K562 (cell line): Measurements from ENCODE around the gene SCYL1. TPM values are rescaled to one million over a fixed set of nuclear protein-coding genes. Genes with fewer than 3 reads are reported as not detected.

Experiments
- ARNT ChIP-seq, 2 experiments: fragments of 450-650 bp; IDR thresholded peaks; 2 replicates each; pipeline ENCODE4 v1.6.1; 2016; ENCODE audit warnings: mild to moderate bottlenecking in 1 of 2
- BDP1 ChIP-seq: IDR thresholded peaks from 3 replicates; pipeline ENCODE4 v1.6.1; 2011; ENCODE audit not compliant: insufficient read length, insufficient read depth
- BRD9 ChIP-seq: fragments of 450-650 bp; IDR thresholded peaks from 2 replicates; pipeline ENCODE4 v1.6.1; 2018; ENCODE audit warnings: low read depth; ENCODE audit not compliant: partially characterized antibody
- CSDE1 ChIP-seq, 2 experiments: fragments of 450-650 bp; IDR thresholded peaks; 2 replicates each; pipeline ENCODE4 v1.6.1; 2016; ENCODE audit warnings: mild to moderate bottlenecking in 1 of 2
- EHMT2 ChIP-seq: fragments of 450-650 bp; IDR thresholded peaks from 2 replicates; pipeline ENCODE4 v1.6.1; 2018; ENCODE audit warnings: antibody characterized with exemption
- EP300 ChIP-seq: IDR thresholded peaks from 2 replicates; pipeline ENCODE4 v1.6.1; 2012; ENCODE audit warnings: low read length, improper control_type of control experiment
- HCFC1 ChIP-seq: IDR thresholded peaks from 2 replicates; pipeline ENCODE4 v1.6.1; 2012; ENCODE audit warnings: low read depth, low read length, improper control_type of control experiment
- IFI16 ChIP-seq: fragments of 250-450 bp; sonication (Bioruptor Pico); IDR thresholded peaks from 2 replicates; pipeline ENCODE4 v2.1.2; 2022; ENCODE audit warnings: mild to moderate bottlenecking, inconsistent platforms
- KDM1A ChIP-seq, 2 experiments: fragments of 450-650 bp; IDR thresholded peaks; 2 replicates each; pipeline ENCODE4 v1.6.1; 2016; ENCODE audit warnings: mild to moderate bottlenecking in 2 of 2
- MAZ ChIP-seq, 2 experiments: fragments of 450-650 bp in 1 of 2; sonication (generic) in 1 of 2; formaldehyde crosslinking; IDR thresholded peaks in 1 of 2; conservative IDR thresholded peaks in 1 of 2; 2 replicates each; pipeline versions ENCODE4 v1.4.0 to v1.5.0; 2020; ENCODE audit warnings: mild to moderate bottlenecking in 1 of 2, missing genetic modification reagents in 1 of 2
- MEIS2 ChIP-seq: fragments of 450-650 bp; IDR thresholded peaks from 2 replicates; pipeline ENCODE4 v1.6.1; 2014; ENCODE audit warnings: mild to moderate bottlenecking; ENCODE audit not compliant: partially characterized antibody
- MNT ChIP-seq, 2 experiments: fragments of 450-650 bp; conservative IDR thresholded peaks; 2 replicates each; pipeline ENCODE4 v1.6.1; 2017; ENCODE audit warnings: mild to moderate bottlenecking in 2 of 2, moderate library complexity in 2 of 2
- PHF21A ChIP-seq: fragments of 450-650 bp; IDR thresholded peaks from 2 replicates; pipeline ENCODE4 v1.6.1; 2017; ENCODE audit warnings: low read depth, borderline replicate concordance
- POLR2AphosphoS5 ChIP-seq: IDR thresholded peaks from 2 replicates; pipeline ENCODE4 v1.6.1; 2011; ENCODE audit warnings: mild to moderate bottlenecking, low read depth, low read length, moderate library complexity; ENCODE audit not compliant: control insufficient read depth, insufficient read depth
- POLR2H ChIP-seq: IDR thresholded peaks from 2 replicates; pipeline ENCODE4 v1.6.1; 2016; ENCODE audit warnings: missing genetic modification characterization, low read depth, mild to moderate bottlenecking, control low read depth, missing compliant biosample characterization, moderate library complexity
- PRDM10 ChIP-seq: fragments of 450-650 bp; IDR thresholded peaks from 2 replicates; pipeline ENCODE4 v1.6.1; 2018; ENCODE audit not compliant: partially characterized antibody
- SMARCA4 ChIP-seq: fragments of 450-650 bp; IDR thresholded peaks from 2 replicates; pipeline ENCODE4 v1.6.1; 2016
- ZBTB5 ChIP-seq: fragments of 450-650 bp; IDR thresholded peaks from 2 replicates; pipeline ENCODE4 v1.6.1; 2017; ENCODE audit warnings: antibody characterized with exemption
- ZC3H11A ChIP-seq: IDR thresholded peaks from 2 replicates; pipeline ENCODE4 v1.6.1; 2012; ENCODE audit warnings: low read depth, low read length, improper control_type of control experiment
- ZNF212 ChIP-seq: fragments of 450-650 bp; formaldehyde crosslinking; IDR thresholded peaks from 2 replicates; pipeline ENCODE4 v1.4.0; 2020; ENCODE audit warnings: mild to moderate bottlenecking
- ZNF217 ChIP-seq: sonication (generic); formaldehyde crosslinking; IDR thresholded peaks from 2 replicates; pipeline ENCODE4 v1.8.0; 2022; ENCODE audit warnings: mild to moderate bottlenecking, missing genetic modification reagents
- ZNF766 ChIP-seq: fragments of 200-800 bp; sonication (Bioruptor generic); conservative IDR thresholded peaks from 2 replicates; pipeline ENCODE4 v1.6.1; 2016; ENCODE audit warnings: missing genetic modification characterization, missing compliant biosample characterization
- polyA plus RNA-seq, 8 experiments: library from polyadenylated mRNA; depleted of rRNA in 4 of 8; stranded (reverse) in 5 of 8; unstranded in 3 of 8; fragments of >200 nt; fragmentation: Nextera tagmentation in 2 of 8; fragmentation: Illumina TruSeq in 1 of 8; extraction: Ambion mirVana in 2 of 8; extraction: Trizol in 1 of 8; gene quantifications; 2 replicates each; pipeline versions ENCODE4 v1.2.1 to v1.2.3, GENCODE V29; 2011 to 2014; ENCODE audit warnings: inconsistent platforms in 1 of 8, missing spikeins in 1 of 8
- total RNA-seq, 7 experiments: library from RNA; depleted of rRNA in 6 of 7; stranded (reverse); fragments of >200 nt in 6 of 7; fragmentation: Illumina TruSeq in 2 of 7; extraction: Trizol in 2 of 7; gene quantifications; 2 replicates each; pipeline versions ENCODE4 v1.2.1 to v1.2.3, GENCODE V29; 2011 to 2021; ENCODE audit warnings: low replicate concordance in 1 of 7

SCYL1 gene
- total and polyA plus RNA-seq, 9 of the 15 experiments (the other 6 are each of a cell fraction or from before 2014, with no cell fraction given): 1.9 to 145 (median 57.6) TPM

- TF ChIP-seq PRDM10: peak; percentile 74
- 0 out of 2 replicates have a peak, but pooled peaks have one; percentile 22 for TF ChIP-seq ZNF766 (CRISPR knock-in tag)
- TF ChIP-seq ZBTB5: peak; percentile 43
- no peak for TF ChIP-seq CSDE1 (IDR thresholded peaks at IDR 0.05)
- no peak for TF ChIP-seq BDP1
- TF ChIP-seq IFI16: no peak
- no peak for TF ChIP-seq ZC3H11A
- TF ChIP-seq ZNF217: no peak
- TF ChIP-seq ARNT (IDR thresholded peaks at IDR 0.05): peak in 1 of 2 experiments; percentile 97; a peak in 2 of 4 replicates
- no peak for TF ChIP-seq KDM1A (IDR thresholded peaks at IDR 0.05)
- no peak for TF ChIP-seq HCFC1
- 0 out of 4 replicates have a peak, but pooled peaks of 1 of the 2 experiments have one; percentile 9 for TF ChIP-seq MNT (conservative IDR thresholded peaks at IDR 0.05)
- TF ChIP-seq EHMT2: no peak
- TF ChIP-seq ZNF212 (CRISPR knock-in tag): no peak
- TF ChIP-seq POLR2H: no peak
- no peak for TF ChIP-seq MAZ (CRISPR knock-in tag; conservative IDR thresholded peaks at IDR 0.05 in 1 of 2, IDR thresholded peaks at IDR 0.05 in 1 of 2)
- 0 out of 2 replicates have a peak, but pooled peaks have one; percentile 16 for TF ChIP-seq EP300
- no peak for TF ChIP-seq PHF21A
- TF ChIP-seq MEIS2: peak; percentile 45
- TF ChIP-seq SMARCA4: peak; percentile 40; the same call in 1 of the 2 replicates
- TF ChIP-seq BRD9: peak; percentile 9
- 0 out of 2 replicates have a peak, but pooled peaks have one; percentile 28 for TF ChIP-seq POLR2AphosphoS5
Observed at GRCh38 chr11:65493367-65494176, 31.3 kb upstream of the SCYL1 start (continued).
